Measurements from ENCODE around the gene ST6GALNAC4.

ST6GALNAC4 gene

DNA sequence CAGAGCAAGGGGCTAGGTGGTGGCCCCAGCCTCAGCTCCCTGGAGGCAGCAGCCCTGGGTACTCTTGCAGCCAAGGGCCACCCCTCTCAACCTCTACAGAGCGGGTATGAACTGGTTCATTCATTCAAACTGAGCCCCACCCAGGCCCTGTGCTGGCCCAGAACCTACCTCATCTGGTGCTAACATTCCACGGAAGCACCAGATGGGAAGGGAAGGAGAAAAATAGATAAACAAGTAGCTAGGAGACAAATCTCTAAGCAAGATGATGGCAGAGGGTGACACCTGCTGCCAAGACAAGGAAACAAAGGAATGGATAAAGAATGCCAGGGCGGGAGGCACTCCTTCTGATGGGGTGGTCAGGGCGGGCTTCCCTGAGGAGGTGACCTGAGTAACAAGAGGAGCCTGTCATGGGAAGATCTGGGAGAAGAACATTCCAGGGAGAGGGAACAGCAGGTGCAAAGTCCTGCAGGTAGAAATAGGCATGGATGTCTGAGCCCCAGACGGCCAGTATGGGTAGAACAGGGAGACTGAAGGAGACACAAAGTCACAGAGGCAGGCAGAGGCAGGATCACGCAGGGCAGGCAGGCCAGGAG, 6.1 kb downstream of the ST6GALNAC4 start:
- no peak for DNase-seq

DNA sequence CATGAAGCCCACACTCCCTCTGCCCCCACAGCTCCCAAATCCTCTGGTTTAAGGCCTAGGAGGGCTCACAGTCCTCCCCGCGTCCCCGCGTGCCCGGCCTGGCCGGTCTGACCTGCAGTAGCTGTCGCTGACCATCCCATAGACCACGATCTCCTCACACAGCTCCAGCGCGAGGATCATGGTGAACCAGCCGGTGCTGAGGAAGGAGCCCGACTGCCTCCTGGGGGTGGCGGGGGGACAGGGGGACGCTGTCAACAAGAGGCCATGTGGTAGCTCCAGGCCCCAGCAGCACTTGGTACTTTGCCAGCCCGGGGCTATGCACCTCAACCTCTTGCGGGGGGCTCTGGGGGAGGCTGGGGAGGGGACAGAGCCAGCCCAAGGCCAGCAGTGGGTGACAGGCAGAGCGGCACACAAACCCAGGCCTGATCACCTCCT, 7.0 kb downstream of the ST6GALNAC4 start:
- no peak for DNase-seq

DNA sequence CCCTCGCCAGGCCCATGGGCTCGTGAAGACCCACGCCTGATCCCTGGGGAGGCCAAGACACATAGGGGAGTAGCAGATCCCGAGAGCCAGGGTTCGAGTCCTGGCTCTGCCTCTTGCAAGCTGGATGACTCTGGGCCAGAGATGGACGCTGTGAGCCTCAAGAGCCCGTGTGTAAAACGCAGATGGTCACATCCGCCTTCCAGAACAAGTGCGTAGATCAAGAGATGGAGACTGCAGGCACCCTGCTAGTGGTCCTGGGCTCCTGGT, 8.2 kb downstream of the ST6GALNAC4 start:
- DNase-seq, result no peak

DNA sequence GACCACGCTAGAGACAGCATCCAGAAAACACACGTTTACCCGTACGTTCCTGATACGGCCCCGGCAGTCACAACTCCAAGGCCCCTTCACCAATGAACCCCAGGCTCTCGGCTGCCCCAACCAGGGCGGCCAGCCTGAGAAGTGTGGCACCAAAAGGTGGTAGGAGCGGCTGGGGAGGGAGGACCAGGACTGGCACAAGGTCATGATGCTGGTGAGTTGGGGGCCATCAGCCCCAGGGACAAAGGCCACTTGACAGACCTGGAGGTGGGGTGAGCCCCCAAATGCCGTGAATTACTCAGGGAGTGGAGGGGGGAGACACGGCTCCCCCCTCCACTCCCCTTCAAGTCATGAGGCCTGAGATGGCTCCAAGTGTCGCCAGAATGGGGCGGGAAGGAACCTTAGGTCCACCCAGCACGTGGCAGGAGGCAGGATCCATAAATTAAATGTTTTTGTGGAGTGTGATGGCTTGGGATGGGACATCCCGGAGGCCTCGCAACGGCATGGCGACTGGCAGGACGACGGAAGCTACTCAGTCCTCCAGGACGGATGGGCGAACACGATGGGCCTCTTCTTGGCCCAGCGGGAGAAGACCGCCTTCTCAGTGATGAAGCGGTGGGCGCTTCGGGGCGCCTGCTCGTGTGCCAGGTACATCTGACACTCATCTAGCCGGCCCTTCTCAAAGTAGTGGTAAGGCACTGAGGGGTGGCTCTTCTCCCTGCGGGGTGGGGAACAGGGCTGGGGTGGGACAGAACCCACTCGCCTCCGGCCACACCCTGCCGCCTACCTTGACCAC, 8.8 kb downstream of the ST6GALNAC4 start:
- no peak for DNase-seq

DNA sequence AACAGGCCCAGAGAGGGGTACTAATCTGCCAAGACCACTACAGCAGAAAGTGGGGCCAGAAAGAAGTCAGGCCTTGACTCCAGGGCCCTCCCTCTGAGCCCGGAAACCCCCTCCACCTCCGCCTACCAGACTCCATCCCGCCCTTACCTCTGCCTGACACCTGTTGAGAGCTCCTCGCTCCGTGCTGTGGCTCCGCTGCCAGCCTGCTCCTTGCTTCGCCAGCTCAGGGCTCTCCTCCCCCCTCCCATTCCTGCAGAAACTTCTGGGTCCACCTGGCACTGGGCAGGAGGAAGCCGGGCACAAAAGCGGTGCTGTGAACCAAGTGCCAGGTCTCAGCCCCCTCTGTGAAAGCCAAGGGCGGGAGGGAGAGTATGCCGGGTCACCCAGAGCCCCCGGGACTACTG, 11.1 kb downstream of the ST6GALNAC4 start:
- DNase-seq, result no peak

DNA sequence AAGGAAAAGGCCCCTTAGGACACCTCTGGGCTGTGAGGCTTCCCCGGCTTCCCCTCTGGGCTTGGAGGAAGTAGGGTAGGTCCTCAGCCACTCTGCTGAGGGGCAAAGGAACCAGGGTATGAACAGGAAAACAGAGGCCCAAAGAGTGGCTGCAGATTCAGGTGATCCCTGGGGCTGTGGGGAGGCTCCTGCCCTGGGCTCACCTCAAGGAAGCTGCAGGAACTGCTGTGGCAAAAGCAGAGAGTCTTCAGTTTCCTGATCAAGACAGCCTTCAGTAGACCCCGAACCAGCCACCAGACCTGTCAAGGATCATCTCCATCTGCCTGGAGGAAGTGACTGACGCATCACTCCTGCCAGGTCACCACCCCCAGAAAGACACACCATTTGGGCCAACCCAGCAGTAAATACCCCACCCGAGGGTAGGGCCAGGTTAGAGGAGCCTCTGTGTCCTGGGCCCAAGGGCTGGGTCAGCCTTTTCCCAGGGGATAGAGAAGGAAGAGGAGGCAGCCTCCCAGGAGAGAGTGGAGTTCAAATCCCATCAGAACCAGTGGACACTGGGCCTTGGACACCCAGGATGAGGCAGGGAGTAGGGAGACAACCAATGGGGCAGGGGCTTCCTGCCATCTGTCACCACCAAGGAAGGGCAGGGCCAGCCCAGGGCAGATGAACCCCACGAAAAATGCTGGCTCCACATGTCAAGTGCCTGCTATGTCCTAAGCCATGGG, 11.7 kb downstream of the ST6GALNAC4 start:
- peak in 1 of 2 donors; percentile 55 for DNase-seq

DNA sequence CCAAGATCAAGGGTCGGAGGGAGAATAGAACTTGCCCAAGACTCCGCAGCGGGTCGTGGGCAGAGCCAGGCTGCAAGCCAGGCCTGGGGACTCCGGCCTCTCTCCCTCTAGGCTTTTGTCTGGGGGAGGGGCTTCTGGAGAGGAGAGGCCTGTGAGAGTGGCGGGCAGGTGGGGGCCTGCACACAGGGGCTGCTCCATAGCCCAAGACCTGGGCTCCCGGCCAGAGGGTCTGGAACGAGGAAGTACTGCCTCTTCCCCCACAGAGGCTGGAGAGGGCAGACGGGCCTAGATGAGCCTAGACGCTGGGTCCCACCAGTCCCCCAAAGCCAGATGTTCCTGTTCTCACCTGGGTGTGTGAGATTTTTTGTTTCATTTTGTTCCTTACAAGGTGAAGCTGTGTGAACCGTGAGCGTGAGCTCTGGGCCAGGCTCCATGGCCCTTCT, 12.3 kb downstream of the ST6GALNAC4 start:
- DNase-seq, result no peak

DNA sequence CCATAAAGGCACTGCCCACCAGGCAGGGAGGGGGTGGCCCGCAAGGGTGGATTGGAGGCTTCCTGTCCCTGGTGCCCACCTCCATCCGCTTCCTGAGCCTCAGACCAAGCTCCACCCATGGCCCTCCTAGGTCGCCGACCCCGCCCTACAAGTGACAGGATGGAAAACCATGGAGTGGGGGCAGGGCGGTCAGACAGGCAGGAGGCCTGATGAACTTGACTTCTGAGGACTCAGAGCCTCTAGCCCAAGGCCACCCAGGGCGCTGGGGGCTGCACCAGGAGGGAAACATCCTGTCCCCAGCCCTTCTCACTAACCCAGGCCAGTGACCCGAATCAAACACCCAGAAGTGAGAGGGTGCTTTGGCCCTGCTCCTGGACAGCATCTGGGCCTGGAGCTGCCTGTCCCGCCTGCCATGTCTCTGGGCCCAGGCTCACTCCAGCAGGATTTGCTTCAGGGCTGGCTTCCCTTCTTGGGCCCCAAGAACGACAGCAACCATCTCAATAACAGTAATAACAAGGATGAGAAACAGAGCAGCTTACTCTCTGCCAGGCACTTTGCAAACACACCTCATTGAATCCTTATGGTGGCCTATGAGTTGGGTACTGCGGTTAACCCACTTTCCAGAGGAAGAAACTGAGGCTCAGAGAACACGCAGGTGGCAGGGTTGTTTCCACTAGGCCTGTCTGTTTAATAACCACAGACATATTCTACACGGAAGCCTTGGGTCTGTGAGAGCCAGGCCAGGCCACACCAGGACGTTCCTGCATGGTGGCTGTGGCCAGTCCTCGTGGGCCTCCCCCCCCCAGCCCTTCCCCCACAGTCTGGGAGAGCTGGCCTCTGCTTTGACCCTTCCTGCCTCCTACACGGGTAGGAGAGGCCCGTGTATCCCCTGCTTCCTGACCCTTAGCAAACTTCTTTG, 13.0 kb downstream of the ST6GALNAC4 start:
- no peak for DNase-seq

DNA sequence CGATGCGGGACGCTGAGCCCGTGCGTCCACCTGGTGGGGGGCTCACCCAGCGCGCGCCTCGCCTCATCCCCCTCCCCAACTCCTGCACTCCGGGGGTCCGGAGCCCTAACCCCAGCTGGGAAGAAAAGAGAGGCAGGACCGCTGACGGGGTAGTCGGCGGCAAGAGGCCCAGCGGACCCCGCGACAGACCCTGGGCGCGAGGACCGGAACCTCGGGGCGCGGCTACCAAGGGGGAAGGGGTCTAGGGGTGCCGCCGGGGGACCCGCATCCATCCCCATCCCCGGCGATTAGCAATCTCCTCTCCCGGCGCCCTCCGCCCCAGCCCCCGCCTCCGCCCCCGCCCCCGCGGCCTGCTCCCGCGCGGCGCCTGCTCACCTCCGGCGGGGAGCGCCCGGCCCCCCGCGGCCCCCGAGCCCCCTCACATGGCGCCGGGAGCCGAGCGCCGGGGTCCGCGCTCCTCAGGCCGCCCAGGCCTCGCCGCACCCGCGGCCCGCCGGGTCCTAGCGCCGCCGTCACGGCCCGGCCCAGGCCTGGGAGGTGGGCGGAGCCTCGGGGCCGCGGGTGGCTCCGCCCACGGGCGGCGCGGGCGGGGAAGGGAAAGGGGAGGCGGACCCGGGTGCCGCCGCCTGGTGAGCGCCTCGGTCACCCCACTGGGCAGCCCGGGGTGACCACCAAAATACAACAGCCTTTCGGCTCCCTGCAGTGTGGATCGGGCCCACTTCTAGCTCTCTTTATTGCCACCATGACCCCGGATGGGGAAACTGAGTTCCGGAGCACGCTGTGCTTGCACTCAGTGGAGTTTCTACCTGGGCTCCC, 17.5 kb downstream of the ST6GALNAC4 start, which contains the start of gene ST6GALNAC6:
Gene ST6GALNAC6, minus strand, starts transcription at position 476 of the 816 bp plus-strand sequence. CDS start 1,622 bp downstream, outside the sequence.
- no peak for DNase-seq

DNA sequence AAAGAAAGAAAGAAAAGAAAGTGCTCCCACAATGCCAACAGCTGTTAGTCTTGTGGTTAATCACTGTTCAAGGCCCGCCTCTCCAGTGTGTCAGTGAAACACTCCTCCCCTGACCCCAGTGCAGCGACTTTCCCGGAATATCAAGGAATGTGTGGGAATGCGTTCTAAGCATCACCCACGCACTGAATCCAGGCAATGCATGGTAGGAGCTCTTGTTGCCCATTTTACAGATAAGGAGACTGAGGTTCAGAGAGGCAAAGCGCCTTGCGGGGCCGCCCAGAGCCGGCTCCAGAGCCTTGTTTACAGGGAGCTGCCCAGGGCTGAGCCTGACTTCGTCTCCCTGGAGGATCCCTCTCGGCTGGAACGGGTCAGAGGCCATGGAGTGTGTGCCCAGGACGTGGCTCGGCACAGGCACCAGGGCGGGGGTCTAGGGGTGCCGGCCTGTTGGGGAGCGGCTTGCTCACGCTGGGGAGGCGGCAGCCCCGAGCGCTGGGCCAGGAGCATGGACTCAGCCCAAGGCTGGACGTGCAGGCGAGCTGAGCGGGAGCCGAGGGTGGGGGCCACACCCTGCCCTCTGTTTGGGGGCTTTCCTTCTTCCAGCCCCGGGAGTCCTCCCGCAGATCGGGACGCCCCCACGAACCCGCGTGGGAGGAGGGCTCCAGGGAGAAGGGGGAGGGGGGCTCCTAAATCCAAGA, 18.3 kb downstream of the ST6GALNAC4 start:
- no peak for DNase-seq

DNA sequence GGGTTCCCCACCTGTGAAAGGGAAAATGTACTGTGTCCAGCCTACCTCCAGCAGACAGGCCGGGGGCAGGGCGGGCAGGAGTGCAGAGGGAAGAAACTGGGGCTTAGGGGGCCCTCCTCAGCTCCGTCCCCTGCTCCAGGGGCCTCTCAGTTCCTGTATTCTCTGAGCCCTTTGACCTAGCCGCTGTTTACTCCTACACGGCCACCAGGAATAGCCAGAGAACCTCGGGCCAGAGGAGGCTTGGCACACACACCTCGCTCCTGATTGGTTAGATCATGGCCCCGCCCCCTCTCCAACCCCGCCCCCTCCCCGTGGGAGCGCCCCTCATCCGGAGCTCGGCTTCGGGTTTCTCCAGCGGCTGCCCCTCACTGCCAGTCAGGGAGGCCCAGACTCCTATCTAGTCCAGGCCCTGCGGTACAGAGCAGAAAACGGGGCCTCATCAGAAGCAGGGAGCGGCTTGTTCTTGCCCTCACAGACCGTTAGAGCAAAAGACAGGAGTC, 19.6 kb downstream of the ST6GALNAC4 start:
- no peak for DNase-seq

DNA sequence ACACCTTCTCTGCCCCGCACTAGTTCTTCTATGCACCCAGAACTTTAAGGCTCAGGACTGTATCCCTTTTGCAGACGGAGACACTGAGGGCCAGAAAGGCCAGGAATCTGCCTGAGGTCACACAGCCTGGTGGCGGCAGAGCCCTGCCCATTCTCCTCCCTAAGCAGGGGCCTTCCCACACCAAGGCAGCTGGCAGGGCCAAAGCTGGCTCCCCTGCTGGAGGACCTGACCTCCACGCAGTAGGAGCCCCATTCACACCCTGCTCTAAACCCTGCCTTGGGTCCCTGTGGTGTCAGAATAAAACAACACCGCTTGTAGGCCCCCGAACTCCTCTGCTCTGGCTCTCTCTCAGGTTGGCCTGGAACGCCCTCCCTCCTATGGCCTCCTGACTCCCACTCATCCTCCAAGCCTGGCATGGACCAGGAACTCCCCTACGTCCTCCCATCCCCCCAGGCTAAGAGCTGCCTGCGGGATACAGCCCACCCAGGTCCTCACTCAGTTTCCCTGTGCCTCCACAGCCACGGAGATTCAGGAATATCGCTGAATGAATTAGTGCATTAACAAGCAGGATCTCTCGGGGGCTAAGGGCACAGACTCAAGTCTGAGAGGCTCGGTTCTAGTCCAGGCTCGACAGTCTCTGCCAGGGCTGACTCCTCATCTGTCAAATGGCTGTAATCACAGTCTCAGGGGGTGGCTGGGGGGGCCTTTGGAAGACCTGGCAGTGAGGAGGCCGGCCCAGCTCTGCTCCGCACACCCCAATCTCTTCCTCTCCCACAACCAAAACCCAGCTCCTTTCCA, 20.2 kb downstream of the ST6GALNAC4 start:
- DNase-seq, result no peak

DNA sequence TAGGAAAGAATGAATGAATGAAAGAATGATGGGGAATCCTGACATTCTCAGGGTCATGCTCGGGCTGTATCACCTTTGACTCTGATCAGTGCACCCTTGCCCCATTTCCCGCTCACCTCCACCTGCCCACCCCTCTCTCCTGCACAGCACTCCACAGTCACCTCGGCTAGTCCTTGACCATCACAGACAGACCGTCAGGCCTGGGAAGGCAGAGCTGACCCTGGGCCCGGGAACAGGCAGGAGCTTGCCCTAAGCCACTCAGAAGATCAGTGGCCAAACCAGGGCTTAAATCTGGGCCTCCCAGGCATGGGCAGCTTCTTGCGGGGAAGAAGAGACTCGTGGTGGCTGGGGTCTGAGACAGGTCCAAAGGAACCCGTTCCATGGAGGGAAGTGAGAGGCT, 21.0 kb downstream of the ST6GALNAC4 start:
- DNase-seq, result no peak

DNA sequence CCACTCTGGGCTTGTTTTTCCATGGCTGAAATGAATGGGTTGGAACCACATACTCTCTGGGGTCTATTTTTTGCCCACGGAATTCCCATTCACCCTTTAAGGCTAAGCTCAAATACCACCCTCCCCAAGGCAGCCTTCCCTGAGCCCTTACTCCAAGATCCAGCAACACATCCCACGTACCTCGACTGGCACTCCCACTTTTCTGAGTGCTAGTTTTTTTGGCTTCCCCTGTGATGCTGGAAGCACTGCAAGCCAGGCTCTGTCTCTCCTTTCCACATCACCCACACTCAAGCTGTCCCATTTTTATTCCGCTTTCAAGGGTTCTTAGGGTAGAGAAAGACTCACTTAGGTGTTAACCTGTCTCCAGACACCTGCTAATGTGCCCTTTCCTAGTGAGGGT, 23.4 kb downstream of the ST6GALNAC4 start:
- no peak for DNase-seq

DNA sequence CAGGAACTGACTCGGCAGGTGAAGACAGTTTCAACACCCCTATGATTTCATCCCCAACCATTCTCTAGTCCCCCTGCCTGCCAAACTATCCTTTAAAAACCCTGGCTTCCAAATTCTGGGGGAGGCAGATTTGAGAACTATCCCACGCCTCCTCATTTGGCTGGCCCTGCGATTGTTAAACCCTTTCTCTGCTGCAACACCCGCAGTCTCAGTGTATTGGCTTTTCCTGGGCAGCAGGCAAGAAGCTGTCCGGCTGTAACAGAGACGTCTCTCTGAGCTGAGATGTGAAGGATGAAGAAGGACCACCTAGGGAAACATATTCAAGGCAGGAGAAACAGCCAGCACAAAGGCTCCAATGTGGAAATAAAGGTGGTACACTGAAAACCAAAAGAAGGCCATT, 24.0 kb downstream of the ST6GALNAC4 start:
- DNase-seq, result no peak

DNA sequence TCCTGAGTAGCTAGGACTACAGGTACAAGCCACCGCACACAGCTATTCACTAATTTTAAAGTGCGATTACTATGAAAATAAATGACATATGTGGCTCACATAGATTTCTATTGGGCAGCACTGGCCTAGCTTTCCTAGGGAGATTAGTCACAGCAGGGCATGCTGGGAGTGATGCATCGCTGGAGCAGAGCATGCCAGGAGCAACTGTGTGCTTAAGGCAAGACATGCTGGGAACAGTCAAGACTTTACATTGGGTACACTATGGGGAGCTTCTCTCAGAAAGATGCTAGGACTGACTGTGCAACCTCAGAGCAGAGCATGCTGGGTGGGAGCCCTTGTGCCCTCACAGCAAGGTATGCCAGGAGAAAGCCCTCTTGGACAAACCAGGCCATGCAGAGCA, 26.8 kb downstream of the ST6GALNAC4 start:
- no peak for DNase-seq

DNA sequence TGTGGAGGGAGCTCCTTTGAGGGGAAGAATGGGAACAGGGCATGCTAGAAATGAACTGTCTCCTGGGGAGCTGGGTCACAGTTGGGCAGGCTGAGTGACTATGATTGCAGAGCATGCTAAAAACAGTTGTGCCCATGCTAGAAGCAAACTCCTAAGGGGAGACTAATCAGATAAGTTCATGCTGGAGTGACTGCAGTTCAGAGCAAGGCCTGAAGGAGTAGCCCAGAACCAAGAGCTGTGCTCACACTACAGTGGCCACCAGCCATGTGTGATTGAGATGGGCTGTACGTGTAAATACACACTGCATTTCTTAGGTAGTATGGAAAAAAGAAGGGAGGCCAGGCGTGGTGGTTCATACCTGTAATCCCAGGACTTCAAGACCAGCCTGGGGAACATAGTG, 29.0 kb downstream of the ST6GALNAC4 start:
- DNase-seq, result no peak

DNA sequence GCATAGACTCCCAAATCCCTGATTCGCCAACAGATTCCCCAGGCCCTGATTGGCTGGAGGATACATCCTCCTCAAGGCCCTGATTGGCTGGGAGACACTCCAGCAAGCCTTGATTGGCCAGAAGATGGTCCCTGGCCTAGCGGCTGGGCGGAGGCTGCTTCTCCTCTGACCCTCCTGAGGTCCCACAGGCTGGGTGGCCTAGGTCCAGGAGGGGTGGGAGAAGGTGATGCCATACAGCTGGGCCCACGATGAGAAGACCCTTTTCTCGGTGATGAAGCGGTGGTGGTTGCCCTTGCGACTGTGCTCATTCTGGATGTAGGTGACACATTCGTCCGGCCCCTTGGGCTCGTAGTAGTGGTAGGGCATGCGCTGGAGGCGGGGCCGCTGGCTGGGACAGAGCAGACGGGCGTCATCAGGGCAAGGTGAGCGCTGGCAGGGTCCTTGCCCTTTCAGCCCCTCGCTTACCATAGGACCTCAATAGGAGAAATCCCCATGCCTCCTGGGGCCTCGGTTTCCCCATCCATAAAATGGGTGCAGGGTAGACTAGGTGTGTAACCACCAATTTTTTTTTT, 30.4 kb downstream of the ST6GALNAC4 start:
- no peak for DNase-seq

DNA sequence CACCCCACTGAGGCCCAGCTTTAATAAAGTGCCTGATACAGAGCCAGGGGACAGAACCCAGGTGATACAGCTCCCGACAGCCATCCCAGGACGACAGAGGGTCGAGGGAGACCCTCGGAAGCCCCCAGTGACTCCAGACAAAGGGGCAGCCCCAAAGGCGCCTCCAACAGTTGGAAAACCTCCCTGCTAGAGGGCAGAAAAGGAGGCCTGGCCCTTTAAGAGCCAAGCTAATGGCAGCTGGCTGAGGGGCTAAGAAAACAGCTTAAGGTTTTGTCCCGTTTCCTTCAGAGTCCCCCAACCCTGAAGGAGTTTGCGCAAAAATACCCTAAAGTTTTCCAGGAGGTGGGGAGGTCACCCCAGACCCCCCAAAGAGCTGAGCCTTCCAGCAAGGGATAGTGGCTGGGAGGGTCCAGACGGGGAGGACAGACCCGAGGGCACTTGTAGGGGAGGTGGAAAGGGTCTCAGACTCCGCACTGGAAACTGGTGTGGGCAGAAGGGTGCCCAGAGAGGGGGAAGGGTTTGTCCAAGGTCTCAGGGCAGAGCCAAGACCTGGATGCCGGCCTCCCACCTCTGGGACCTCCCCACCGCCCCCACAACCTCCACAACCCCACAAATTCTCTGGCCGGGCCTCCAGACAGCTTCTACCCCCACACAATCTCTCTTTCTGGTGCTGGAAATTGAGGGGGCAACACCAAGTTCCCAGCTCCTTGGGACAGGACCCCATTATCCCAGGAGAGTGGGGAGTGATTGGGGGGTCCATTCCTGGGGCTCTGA, 31.1 kb downstream of the ST6GALNAC4 start:
- DNase-seq, result no peak
